ENCODE results near the gene EXOC3L4.
"Not testable (repeated sequence)": the region's sequence is repeated elsewhere in the genome, so short reads cannot be mapped to it uniquely, and the experiment has no call there.

Gene EXOC3L4

DNA sequence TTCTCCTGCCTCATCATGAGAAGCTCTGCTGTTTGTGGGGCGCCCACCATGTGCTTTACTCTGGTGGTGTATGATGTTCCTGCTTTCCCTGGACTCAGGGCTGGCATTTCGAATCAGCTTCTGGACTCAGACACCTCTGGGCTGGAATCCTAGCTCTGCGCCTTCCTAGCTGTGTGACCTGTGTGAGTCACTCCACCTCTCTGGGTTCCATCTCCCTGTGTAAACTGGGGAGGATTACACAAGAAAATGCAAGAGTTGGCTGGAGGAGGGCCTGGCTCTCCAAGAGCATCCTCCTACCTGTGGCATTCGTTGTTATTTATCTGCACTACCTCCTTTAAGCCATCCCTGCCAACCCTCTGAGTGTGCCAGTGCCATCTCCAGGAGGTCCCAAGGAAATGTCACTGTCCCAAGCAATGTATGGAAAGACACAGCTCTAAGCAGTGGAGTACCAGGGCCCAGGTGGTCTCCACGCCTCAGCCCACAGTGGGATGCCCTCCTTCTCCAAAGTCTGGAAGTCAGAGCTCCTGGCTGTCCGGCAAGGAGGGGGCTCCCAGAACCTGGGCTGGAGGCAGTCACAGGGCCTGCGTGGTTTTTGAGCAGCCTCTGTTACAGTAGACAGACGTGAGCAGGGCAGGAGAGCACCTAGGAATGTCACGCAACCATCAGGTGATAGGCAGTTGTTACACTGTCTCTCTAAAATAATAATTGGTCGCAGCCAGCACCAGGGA lies 21.5 kb downstream of the EXOC3L4 start:
- WGBS: 95% methylated on average over 10 of the region's 10 CpGs
- Histone ChIP-seq H3K4me2 (ENCODE audit: low read length, poor library complexity, severe bottlenecking) (no peak overlapping the region), H3K23ac (ENCODE audit: low read length in 2 of 2) (no peak overlapping the region), H3K4me3 (ENCODE audit: insufficient read depth in 1 of 2, low read depth in 1 of 2, low read length in 2 of 2) (no peak overlapping the region), H3K9ac (ENCODE audit: low read length) (no peak overlapping the region), H2AK5ac (ENCODE audit: low read length, severe bottlenecking) (peak overlapping the region; percentile 10), H3K18ac (ENCODE audit: low read depth in 1 of 2, low read length in 2 of 2) (no peak overlapping the region), H3K4me1 (ENCODE audit: control insufficient read depth, insufficient read depth, low read depth, low read length) (peaks cover 42% of the 10 kb centered on the region), H2BK15ac (ENCODE audit: low read depth, poor library complexity, severe bottlenecking) (no peak overlapping the region), H3K9me3 (ENCODE audit: control insufficient read depth, low read length) (no peaks in the 10 kb centered on the region), H3K27ac (ENCODE audit: low read length, poor library complexity, severe bottlenecking) (no peak overlapping the region), H4K8ac (ENCODE audit: low read length) (no peak overlapping the region), H2BK120ac (ENCODE audit: low read depth, low read length) (no peak overlapping the region), H3K27me3 (ENCODE audit: control insufficient read depth in 1 of 2, insufficient read depth in 1 of 2, low read length in 2 of 2) (no peaks in the 10 kb centered on the region), H3K36me3 (ENCODE audit: control insufficient read depth in 1 of 2, insufficient read depth in 2 of 2, low read depth in 1 of 2, low read length in 2 of 2) (no peaks in the 10 kb centered on the region), H4K91ac (ENCODE audit: low read length) (no peak overlapping the region), H3K79me1 (replicated peaks; ENCODE audit: low read length, poor library complexity, severe bottlenecking) (no peaks in the 10 kb centered on the region), H3K14ac (ENCODE audit: low read length in 2 of 2) (no peak overlapping the region), H2AFZ (ENCODE audit: low read depth, low read length) (no peak overlapping the region), H2BK12ac (ENCODE audit: low read length in 2 of 2) (peak overlapping the region in 1 of 2 experiments; percentile 73), H3K4ac (ENCODE audit: low read depth in 1 of 2, low read length in 2 of 2) (no peak overlapping the region), H2BK5ac (ENCODE audit: low read depth, low read length, poor library complexity, severe bottlenecking) (no peak overlapping the region)
- peak; percentile 61 for DNase-seq

DNA sequence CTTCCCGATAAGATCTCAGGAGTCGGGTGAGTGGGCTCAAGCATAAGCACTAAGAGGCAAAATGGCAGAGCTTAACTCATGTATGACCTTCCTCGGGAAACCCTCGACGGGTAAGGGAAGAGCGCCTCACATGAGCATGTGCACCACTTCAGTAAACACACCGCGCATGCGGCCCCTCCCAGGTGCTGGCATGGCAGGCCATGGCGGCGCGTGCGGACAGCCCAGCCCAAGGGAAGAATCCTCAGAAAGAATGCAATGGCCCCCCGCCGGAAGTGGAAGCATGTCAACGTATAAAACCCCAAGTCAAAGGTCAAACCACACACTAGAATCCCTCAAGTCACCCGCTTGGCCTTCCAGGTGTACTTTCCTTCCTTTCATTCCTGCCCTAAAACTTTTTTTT lies 22.1 kb downstream of the EXOC3L4 start:
- no peak overlapping the region for H2BK5ac ChIP-seq (ENCODE audit: low read depth, low read length, poor library complexity, severe bottlenecking)
- peak overlapping the region; percentile 50 for H2BK15ac ChIP-seq (ENCODE audit: low read depth, poor library complexity, severe bottlenecking)
- H3K27ac ChIP-seq (ENCODE audit: low read length, poor library complexity, severe bottlenecking): no peak overlapping the region
- WGBS: 82% methylated on average over 17 of the region's 17 CpGs
- H3K27me3 ChIP-seq (ENCODE audit: control insufficient read depth in 1 of 2, insufficient read depth in 1 of 2, low read length in 2 of 2): no peaks in the 10 kb centered on the region
- no peak overlapping the region for H3K4me3 ChIP-seq (ENCODE audit: insufficient read depth in 1 of 2, low read depth in 1 of 2, low read length in 2 of 2)
- no peak overlapping the region for H2AFZ ChIP-seq (ENCODE audit: low read depth, low read length)
- H3K36me3 ChIP-seq (ENCODE audit: control insufficient read depth in 1 of 2, insufficient read depth in 2 of 2, low read depth in 1 of 2, low read length in 2 of 2): no peaks in the 10 kb centered on the region
- peak overlapping the region; percentile 20 for H4K91ac ChIP-seq (ENCODE audit: low read length)
- no peak overlapping the region for H3K9ac ChIP-seq (ENCODE audit: low read length)
- H3K79me1 ChIP-seq (replicated peaks; ENCODE audit: low read length, poor library complexity, severe bottlenecking): no peaks in the 10 kb centered on the region
- H3K23ac ChIP-seq (ENCODE audit: low read length in 2 of 2): no peak overlapping the region
- peaks cover 42% of the 10 kb centered on the region for H3K4me1 ChIP-seq (ENCODE audit: control insufficient read depth, insufficient read depth, low read depth, low read length)
- no peak overlapping the region for H3K14ac ChIP-seq (ENCODE audit: low read length in 2 of 2)
- H4K8ac ChIP-seq (ENCODE audit: low read length): peak overlapping the region; percentile 46
- H2BK120ac ChIP-seq (ENCODE audit: low read depth, low read length): no peak overlapping the region
- peak overlapping the region in 1 of 2 experiments; percentile 75 for H2BK12ac ChIP-seq (ENCODE audit: low read length in 2 of 2)
- no peak overlapping the region for H3K4me2 ChIP-seq (ENCODE audit: low read length, poor library complexity, severe bottlenecking)
- no peaks in the 10 kb centered on the region for H3K9me3 ChIP-seq (ENCODE audit: control insufficient read depth, low read length)
- no peak overlapping the region for H3K4ac ChIP-seq (ENCODE audit: low read depth in 1 of 2, low read length in 2 of 2)
- DNase-seq: no peak
- peak overlapping the region; percentile 37 for H2AK5ac ChIP-seq (ENCODE audit: low read length, severe bottlenecking)
- no peak overlapping the region for H3K18ac ChIP-seq (ENCODE audit: low read depth in 1 of 2, low read length in 2 of 2)

DNA sequence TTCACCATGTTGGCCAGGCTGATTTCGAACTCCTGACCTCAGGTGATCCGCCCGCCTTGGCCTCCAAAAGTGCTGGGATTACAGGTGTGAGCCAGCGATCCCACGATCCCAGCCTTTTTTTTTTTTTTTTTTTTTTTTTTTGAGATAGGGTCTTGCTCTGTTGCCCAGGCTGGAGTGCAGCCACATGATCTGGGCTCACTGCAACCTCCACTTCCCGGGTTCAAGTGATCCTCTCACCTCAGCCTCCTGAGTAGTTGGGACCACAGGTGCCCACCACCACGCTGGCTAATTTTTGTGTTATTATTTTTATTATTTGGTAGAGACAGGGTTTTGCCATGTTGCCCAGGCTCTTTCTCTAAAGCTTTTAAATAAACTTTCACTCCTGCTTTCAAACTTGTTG lies 23.0 kb downstream of the EXOC3L4 start:
- not testable (repeated sequence) for H2BK120ac ChIP-seq (ENCODE audit: low read depth, low read length); H2BK12ac ChIP-seq (ENCODE audit: low read length in 2 of 2); H3K4me2 ChIP-seq (ENCODE audit: low read length, poor library complexity, severe bottlenecking); H3K4ac ChIP-seq (ENCODE audit: low read depth in 1 of 2, low read length in 2 of 2); H3K18ac ChIP-seq (ENCODE audit: low read depth in 1 of 2, low read length in 2 of 2); H3K23ac ChIP-seq (ENCODE audit: low read length in 2 of 2); H3K4me3 ChIP-seq (ENCODE audit: insufficient read depth in 1 of 2, low read depth in 1 of 2, low read length in 2 of 2); H4K8ac ChIP-seq (ENCODE audit: low read length); H3K27ac ChIP-seq (ENCODE audit: low read length, poor library complexity, severe bottlenecking); H2BK15ac ChIP-seq (ENCODE audit: low read depth, poor library complexity, severe bottlenecking); H2BK5ac ChIP-seq (ENCODE audit: low read depth, low read length, poor library complexity, severe bottlenecking); DNase-seq; H2AFZ ChIP-seq (ENCODE audit: low read depth, low read length); H3K14ac ChIP-seq (ENCODE audit: low read length in 2 of 2); H3K9me3 ChIP-seq (ENCODE audit: control insufficient read depth, low read length); H3K36me3 ChIP-seq (ENCODE audit: control insufficient read depth in 1 of 2, insufficient read depth in 2 of 2, low read depth in 1 of 2, low read length in 2 of 2); H2AK5ac ChIP-seq (ENCODE audit: low read length, severe bottlenecking); H4K91ac ChIP-seq (ENCODE audit: low read length); H3K27me3 ChIP-seq (ENCODE audit: control insufficient read depth in 1 of 2, insufficient read depth in 1 of 2, low read length in 2 of 2); H3K79me1 ChIP-seq (replicated peaks; ENCODE audit: low read length, poor library complexity, severe bottlenecking)
- 98% methylated on average over 6 of the region's 7 CpGs for WGBS
- Histone ChIP-seq H3K4me1 (ENCODE audit: control insufficient read depth, insufficient read depth, low read depth, low read length) (peaks cover 41% of the 10 kb centered on the region), H3K9ac (ENCODE audit: low read length) (peak overlapping the region; percentile 36)

DNA sequence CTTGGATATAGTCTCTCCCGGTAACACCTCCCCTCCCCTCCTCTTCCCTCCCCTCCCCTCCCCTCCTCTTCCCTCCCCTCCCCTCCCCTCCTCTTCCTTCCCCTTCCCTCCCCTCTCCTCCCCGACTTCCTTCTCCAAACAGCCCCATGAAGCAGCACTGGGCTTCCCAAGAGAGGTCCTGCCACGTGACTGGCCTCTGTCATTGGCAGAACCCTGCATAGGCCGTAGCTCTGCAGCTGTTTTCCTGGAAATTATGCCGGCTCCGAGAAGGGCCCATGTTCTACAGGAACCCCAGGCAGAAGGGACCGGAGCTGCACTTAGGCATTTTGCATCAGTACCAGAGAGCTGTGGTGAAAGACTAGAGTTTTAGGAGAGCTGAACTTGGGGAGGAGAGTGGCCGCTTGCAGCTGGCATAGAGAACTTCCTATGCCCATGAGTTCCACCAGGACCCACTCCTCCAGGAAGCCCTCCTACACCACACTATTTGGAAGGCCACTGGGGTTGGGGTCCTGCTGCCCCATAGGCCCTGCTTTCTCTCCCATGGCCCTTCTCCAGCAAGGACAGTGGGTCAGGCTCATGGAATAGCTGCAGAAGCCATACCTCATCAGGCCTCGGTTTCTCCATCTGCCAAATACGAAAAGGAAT lies 23.6 kb downstream of the EXOC3L4 start:
- WGBS: 53% methylated on average over 9 of the region's 10 CpGs
- Histone ChIP-seq H3K27ac (ENCODE audit: low read length, poor library complexity, severe bottlenecking) (no peak overlapping the region), H3K4me1 (ENCODE audit: control insufficient read depth, insufficient read depth, low read depth, low read length) (peaks cover 42% of the 10 kb centered on the region), H3K4ac (ENCODE audit: low read depth in 1 of 2, low read length in 2 of 2) (peak overlapping the region; percentile 34 to 84), H3K18ac (ENCODE audit: low read depth in 1 of 2, low read length in 2 of 2) (peak overlapping the region; percentile 56 to 87), H3K23ac (ENCODE audit: low read length in 2 of 2) (no peak overlapping the region), H3K14ac (ENCODE audit: low read length in 2 of 2) (no peak overlapping the region), H2BK120ac (ENCODE audit: low read depth, low read length) (peak overlapping the region; percentile 78), H2BK12ac (ENCODE audit: low read length in 2 of 2) (peak overlapping the region; percentile 14 to 88), H4K8ac (ENCODE audit: low read length) (peak overlapping the region; percentile 89), H2AK5ac (ENCODE audit: low read length, severe bottlenecking) (peak overlapping the region; percentile 28), H2AFZ (ENCODE audit: low read depth, low read length) (no peak overlapping the region), H3K79me1 (replicated peaks; ENCODE audit: low read length, poor library complexity, severe bottlenecking) (no peaks in the 10 kb centered on the region), H3K36me3 (ENCODE audit: control insufficient read depth in 1 of 2, insufficient read depth in 2 of 2, low read depth in 1 of 2, low read length in 2 of 2) (no peaks in the 10 kb centered on the region), H3K9ac (ENCODE audit: low read length) (peak overlapping the region; percentile 31), H3K27me3 (ENCODE audit: control insufficient read depth in 1 of 2, insufficient read depth in 1 of 2, low read length in 2 of 2) (no peaks in the 10 kb centered on the region), H4K91ac (ENCODE audit: low read length) (peak overlapping the region; percentile 93), H3K9me3 (ENCODE audit: control insufficient read depth, low read length) (no peaks in the 10 kb centered on the region), H3K4me2 (ENCODE audit: low read length, poor library complexity, severe bottlenecking) (no peak overlapping the region), H3K4me3 (ENCODE audit: insufficient read depth in 1 of 2, low read depth in 1 of 2, low read length in 2 of 2) (no peak overlapping the region), H2BK15ac (ENCODE audit: low read depth, poor library complexity, severe bottlenecking) (peak overlapping the region; percentile 82), H2BK5ac (ENCODE audit: low read depth, low read length, poor library complexity, severe bottlenecking) (no peak overlapping the region)
- DNase-seq: peak; percentile 44

Measured in mesenchymal stem cell (in vitro differentiated cells and primary cell).